ENCODE data around the gene PNN.
"Not testable (repeated sequence)": the region's sequence is repeated elsewhere in the genome, so short reads cannot be mapped to it uniquely, and the experiment has no call there.

PNN gene

GRCh38 chr14:39203659-39204606 is 28.9 kb downstream of the PNN start:
- H3K27ac ChIP-seq (ENCODE audit: low read depth in 2 of 2, low read length in 2 of 2): peak overlapping the region; percentile 15 to 45
- H3K4me1 ChIP-seq (ENCODE audit: control insufficient read depth in 2 of 2, insufficient read depth in 2 of 2, low read length in 2 of 2): peaks cover 0 to 7% of the 10 kb centered on the region in 2 donors
- no peaks in the 10 kb centered on the region for H3K36me3 ChIP-seq (ENCODE audit: control insufficient read depth in 2 of 2, insufficient read depth in 2 of 2, low read length in 2 of 2)
- H3K4me3 ChIP-seq (ENCODE audit: low read length in 2 of 2): no peak overlapping the region
- no peaks in the 10 kb centered on the region for H3K27me3 ChIP-seq (ENCODE audit: control insufficient read depth in 2 of 2, insufficient read depth in 2 of 2, low read length in 2 of 2)
- no peaks in the 10 kb centered on the region for H3K9me3 ChIP-seq (ENCODE audit: control insufficient read depth in 2 of 2, low read length in 2 of 2)
- no peak overlapping the region for H3K9ac ChIP-seq (ENCODE audit: low read depth in 1 of 2, low read length in 2 of 2)

GRCh38 chr14:39207430-39207829 is 32.4 kb downstream of the PNN start:
- not testable (repeated sequence) for H3K9me3 ChIP-seq (ENCODE audit: control insufficient read depth in 2 of 2, low read length in 2 of 2); H3K4me3 ChIP-seq (ENCODE audit: low read length in 2 of 2); H3K4me1 ChIP-seq (ENCODE audit: control insufficient read depth in 2 of 2, insufficient read depth in 2 of 2, low read length in 2 of 2); H3K36me3 ChIP-seq (ENCODE audit: control insufficient read depth in 2 of 2, insufficient read depth in 2 of 2, low read length in 2 of 2); H3K9ac ChIP-seq (ENCODE audit: low read depth in 1 of 2, low read length in 2 of 2); H3K27ac ChIP-seq (ENCODE audit: low read depth in 2 of 2, low read length in 2 of 2); H3K27me3 ChIP-seq (ENCODE audit: control insufficient read depth in 2 of 2, insufficient read depth in 2 of 2, low read length in 2 of 2)

- H3K36me3 ChIP-seq (ENCODE audit: control insufficient read depth in 2 of 2, insufficient read depth in 2 of 2, low read length in 2 of 2): no peaks in the 10 kb centered on the region
- H3K9ac ChIP-seq (ENCODE audit: low read depth in 1 of 2, low read length in 2 of 2): no peak overlapping the region
- no peaks in the 10 kb centered on the region for H3K9me3 ChIP-seq (ENCODE audit: control insufficient read depth in 2 of 2, low read length in 2 of 2)
- H3K4me3 ChIP-seq (ENCODE audit: low read length in 2 of 2): no peak overlapping the region
- no peaks in the 10 kb centered on the region for H3K27me3 ChIP-seq (ENCODE audit: control insufficient read depth in 2 of 2, insufficient read depth in 2 of 2, low read length in 2 of 2)
- no peaks in the 10 kb centered on the region for H3K4me1 ChIP-seq (ENCODE audit: control insufficient read depth in 2 of 2, insufficient read depth in 2 of 2, low read length in 2 of 2)
- no peak overlapping the region for H3K27ac ChIP-seq (ENCODE audit: low read depth in 2 of 2, low read length in 2 of 2)
Observed at GRCh38 chr14:39211109-39211741, 36.2 kb downstream of the PNN start.

GRCh38 chr14:39212034-39212433 is 37.0 kb downstream of the PNN start:
- Histone ChIP-seq H3K4me1 (ENCODE audit: control insufficient read depth in 2 of 2, insufficient read depth in 2 of 2, low read length in 2 of 2) (no peaks in the 10 kb centered on the region), H3K4me3 (ENCODE audit: low read length in 2 of 2) (no peak overlapping the region), H3K9me3 (ENCODE audit: control insufficient read depth in 2 of 2, low read length in 2 of 2) (no peaks in the 10 kb centered on the region), H3K27ac (ENCODE audit: low read depth in 2 of 2, low read length in 2 of 2) (no peak overlapping the region), H3K9ac (ENCODE audit: low read depth in 1 of 2, low read length in 2 of 2) (no peak overlapping the region), H3K27me3 (ENCODE audit: control insufficient read depth in 2 of 2, insufficient read depth in 2 of 2, low read length in 2 of 2) (no peaks in the 10 kb centered on the region), H3K36me3 (ENCODE audit: control insufficient read depth in 2 of 2, insufficient read depth in 2 of 2, low read length in 2 of 2) (no peaks in the 10 kb centered on the region)

GRCh38 chr14:39212693-39213092 is 37.6 kb downstream of the PNN start:
- H3K27ac ChIP-seq (ENCODE audit: low read depth in 2 of 2, low read length in 2 of 2): no peak overlapping the region
- H3K36me3 ChIP-seq (ENCODE audit: control insufficient read depth in 2 of 2, insufficient read depth in 2 of 2, low read length in 2 of 2): no peaks in the 10 kb centered on the region
- no peaks in the 10 kb centered on the region for H3K4me1 ChIP-seq (ENCODE audit: control insufficient read depth in 2 of 2, insufficient read depth in 2 of 2, low read length in 2 of 2)
- H3K9me3 ChIP-seq (ENCODE audit: control insufficient read depth in 2 of 2, low read length in 2 of 2): no peaks in the 10 kb centered on the region
- no peaks in the 10 kb centered on the region for H3K27me3 ChIP-seq (ENCODE audit: control insufficient read depth in 2 of 2, insufficient read depth in 2 of 2, low read length in 2 of 2)
- H3K9ac ChIP-seq (ENCODE audit: low read depth in 1 of 2, low read length in 2 of 2): no peak overlapping the region
- H3K4me3 ChIP-seq (ENCODE audit: low read length in 2 of 2): no peak overlapping the region

GRCh38 chr14:39217214-39217879 is 42.3 kb downstream of the PNN start:
- Histone ChIP-seq H3K4me1 (ENCODE audit: control insufficient read depth in 2 of 2, insufficient read depth in 2 of 2, low read length in 2 of 2) (no peaks in the 10 kb centered on the region), H3K4me3 (ENCODE audit: low read length in 2 of 2) (no peak overlapping the region), H3K9me3 (ENCODE audit: control insufficient read depth in 2 of 2, low read length in 2 of 2) (no peaks in the 10 kb centered on the region), H3K9ac (ENCODE audit: low read depth in 1 of 2, low read length in 2 of 2) (no peak overlapping the region), H3K36me3 (ENCODE audit: control insufficient read depth in 2 of 2, insufficient read depth in 2 of 2, low read length in 2 of 2) (no peaks in the 10 kb centered on the region), H3K27me3 (ENCODE audit: control insufficient read depth in 2 of 2, insufficient read depth in 2 of 2, low read length in 2 of 2) (no peaks in the 10 kb centered on the region), H3K27ac (ENCODE audit: low read depth in 2 of 2, low read length in 2 of 2) (no peak overlapping the region)

GRCh38 chr14:39218171-39218769 is 43.2 kb downstream of the PNN start:
- Histone ChIP-seq H3K27ac (ENCODE audit: low read depth in 2 of 2, low read length in 2 of 2) (peak overlapping the region in 1 of 2 donors; percentile 32), H3K4me1 (ENCODE audit: control insufficient read depth in 2 of 2, insufficient read depth in 2 of 2, low read length in 2 of 2) (no peaks in the 10 kb centered on the region), H3K4me3 (ENCODE audit: low read length in 2 of 2) (no peak overlapping the region)

GRCh38 chr14:39219075-39219499 is 44.0 kb downstream of the PNN start:
- H3K36me3 ChIP-seq (ENCODE audit: control insufficient read depth in 2 of 2, insufficient read depth in 2 of 2, low read length in 2 of 2): no peaks in the 10 kb centered on the region
- no peak overlapping the region for H3K27ac ChIP-seq (ENCODE audit: low read depth in 2 of 2, low read length in 2 of 2)
- no peaks in the 10 kb centered on the region for H3K27me3 ChIP-seq (ENCODE audit: control insufficient read depth in 2 of 2, insufficient read depth in 2 of 2, low read length in 2 of 2)
- no peaks in the 10 kb centered on the region for H3K4me1 ChIP-seq (ENCODE audit: control insufficient read depth in 2 of 2, insufficient read depth in 2 of 2, low read length in 2 of 2)
- H3K9me3 ChIP-seq (ENCODE audit: control insufficient read depth in 2 of 2, low read length in 2 of 2): no peaks in the 10 kb centered on the region
- no peak overlapping the region for H3K9ac ChIP-seq (ENCODE audit: low read depth in 1 of 2, low read length in 2 of 2)
- H3K4me3 ChIP-seq (ENCODE audit: low read length in 2 of 2): no peak overlapping the region

More at GRCh38 chr14:39218171-39218769, 43.2 kb downstream of the PNN start:
- no peaks in the 10 kb centered on the region for H3K9me3 ChIP-seq (ENCODE audit: control insufficient read depth in 2 of 2, low read length in 2 of 2)
- no peaks in the 10 kb centered on the region for H3K27me3 ChIP-seq (ENCODE audit: control insufficient read depth in 2 of 2, insufficient read depth in 2 of 2, low read length in 2 of 2)
- H3K9ac ChIP-seq (ENCODE audit: low read depth in 1 of 2, low read length in 2 of 2): no peak overlapping the region
- no peaks in the 10 kb centered on the region for H3K36me3 ChIP-seq (ENCODE audit: control insufficient read depth in 2 of 2, insufficient read depth in 2 of 2, low read length in 2 of 2)

- not testable (repeated sequence) for H3K9me3 ChIP-seq (ENCODE audit: control insufficient read depth in 2 of 2, low read length in 2 of 2); H3K27me3 ChIP-seq (ENCODE audit: control insufficient read depth in 2 of 2, insufficient read depth in 2 of 2, low read length in 2 of 2); H3K4me3 ChIP-seq (ENCODE audit: low read length in 2 of 2); H3K36me3 ChIP-seq (ENCODE audit: control insufficient read depth in 2 of 2, insufficient read depth in 2 of 2, low read length in 2 of 2); H3K27ac ChIP-seq (ENCODE audit: low read depth in 2 of 2, low read length in 2 of 2); H3K9ac ChIP-seq (ENCODE audit: low read depth in 1 of 2, low read length in 2 of 2); H3K4me1 ChIP-seq (ENCODE audit: control insufficient read depth in 2 of 2, insufficient read depth in 2 of 2, low read length in 2 of 2)
Observed at GRCh38 chr14:39220473-39220872, 45.4 kb downstream of the PNN start.

- no peaks in the 10 kb centered on the region for H3K9me3 ChIP-seq (ENCODE audit: control insufficient read depth in 2 of 2, low read length in 2 of 2)
- peaks cover 0 to under 1% of the 10 kb centered on the region in 2 donors for H3K4me1 ChIP-seq (ENCODE audit: control insufficient read depth in 2 of 2, insufficient read depth in 2 of 2, low read length in 2 of 2)
- H3K27me3 ChIP-seq (ENCODE audit: control insufficient read depth in 2 of 2, insufficient read depth in 2 of 2, low read length in 2 of 2): no peaks in the 10 kb centered on the region
- no peak overlapping the region for H3K9ac ChIP-seq (ENCODE audit: low read depth in 1 of 2, low read length in 2 of 2)
- H3K36me3 ChIP-seq (ENCODE audit: control insufficient read depth in 2 of 2, insufficient read depth in 2 of 2, low read length in 2 of 2): no peaks in the 10 kb centered on the region
- no peak overlapping the region for H3K27ac ChIP-seq (ENCODE audit: low read depth in 2 of 2, low read length in 2 of 2)
- no peak overlapping the region for H3K4me3 ChIP-seq (ENCODE audit: low read length in 2 of 2)
Observed at GRCh38 chr14:39228044-39228443, 53.0 kb downstream of the PNN start.

Measured in mucosa of rectum (tissue), 2 donors.